WTC11 (cell line): ENCODE measurements around the gene NT5DC1. TPM values are rescaled to one million over a fixed set of nuclear protein-coding genes. Genes with fewer than 3 reads are reported as not detected.

Experiments
- ATAC-seq: fragments of 200-7000 bp; cut with Tn5 transposase; 2 replicates; pipeline ENCODE4 v1.10.0; 2021; ENCODE audit warnings: mild to moderate bottlenecking, moderate library complexity
- CTCF ChIA-PET: fragments of 300-600 bp; sonication (Branson Sonifier 250); formaldehyde crosslinking; loops from one replicate; lab custom pipeline; 2021; ENCODE audit warnings: antibody characterized with exemption; lab: Charles Lee
- POLR2A ChIA-PET: fragments of 350-600 bp; sonication (Branson Sonifier 250); formaldehyde crosslinking; loops from one replicate; lab custom pipeline; 2021; ENCODE audit warnings: antibody characterized with exemption; lab: Charles Lee
- DNase-seq: peaks from one replicate; pipeline ENCODE4 v3.0.0; 2021; ENCODE audit warnings: low spot score
- H3K27ac Mint-ChIP-seq: 2 replicates; pipeline ENCODE4 v1.8.0; 2021; ENCODE audit warnings: mixed read lengths
- H3K27me3 Mint-ChIP-seq: 2 replicates; pipeline ENCODE4 v1.8.0; 2021; ENCODE audit warnings: low read depth, mild to moderate bottlenecking, moderate library complexity, mixed read lengths
- H3K36me3 Mint-ChIP-seq: 2 replicates; pipeline ENCODE4 v1.8.0; 2021; ENCODE audit warnings: mixed read lengths
- H3K4me1 Mint-ChIP-seq: 2 replicates; pipeline ENCODE4 v1.8.0; 2022; ENCODE audit warnings: mixed read lengths
- H3K4me3 Mint-ChIP-seq: 2 replicates; pipeline ENCODE4 v1.8.0; 2021; ENCODE audit warnings: mild to moderate bottlenecking, moderate library complexity, mixed read lengths
- H3K9me3 Mint-ChIP-seq: 2 replicates; pipeline ENCODE4 v1.8.0; 2021; ENCODE audit warnings: mixed read lengths
- CREM ChIP-seq: sonication (generic); formaldehyde crosslinking; IDR thresholded peaks from 2 replicates; pipeline ENCODE4 v1.8.1; 2022; ENCODE audit warnings: mild to moderate bottlenecking, missing genetic modification reagents, moderate library complexity
- ESRRA ChIP-seq: sonication (generic); formaldehyde crosslinking; IDR thresholded peaks from 2 replicates; pipeline ENCODE4 v1.8.1; 2022; ENCODE audit warnings: mild to moderate bottlenecking, missing genetic modification reagents, borderline replicate concordance
- FOXP1 ChIP-seq: sonication (generic); formaldehyde crosslinking; IDR thresholded peaks from 2 replicates; pipeline ENCODE4 v1.8.0; 2022; ENCODE audit warnings: missing genetic modification reagents, mild to moderate bottlenecking, moderate library complexity, borderline replicate concordance
- SMAD3 ChIP-seq: sonication (generic); formaldehyde crosslinking; IDR thresholded peaks from 2 replicates; pipeline ENCODE4 v1.8.0; 2022; ENCODE audit warnings: missing genetic modification reagents, mild to moderate bottlenecking, borderline replicate concordance
- SOX15 ChIP-seq: fragments of 250-450 bp; sonication (Bioruptor Pico); IDR thresholded peaks from 2 replicates; pipeline ENCODE4 v1.9.0; 2021; ENCODE audit warnings: mild to moderate bottlenecking
- STAT6 ChIP-seq: sonication (generic); formaldehyde crosslinking; conservative IDR thresholded peaks from 2 replicates; pipeline ENCODE4 v1.8.1; 2023; ENCODE audit warnings: mild to moderate bottlenecking, low read depth, missing genetic modification reagents, moderate library complexity
- TCF7 ChIP-seq: sonication (generic); formaldehyde crosslinking; IDR thresholded peaks from 2 replicates; pipeline ENCODE4 v1.8.0; 2022; ENCODE audit warnings: mild to moderate bottlenecking, low read depth, missing genetic modification reagents, moderate library complexity
- TP53 ChIP-seq: sonication (generic); formaldehyde crosslinking; IDR thresholded peaks from 2 replicates; pipeline ENCODE4 v1.8.1; 2023; ENCODE audit warnings: mild to moderate bottlenecking, missing genetic modification reagents
- USF2 ChIP-seq: sonication (generic); formaldehyde crosslinking; IDR thresholded peaks from 2 replicates; pipeline ENCODE4 v1.8.1; 2023; ENCODE audit warnings: mild to moderate bottlenecking, missing genetic modification reagents, moderate library complexity
- ZNF263 ChIP-seq: sonication (generic); formaldehyde crosslinking; IDR thresholded peaks from 2 replicates; pipeline ENCODE4 v1.8.1; 2022; ENCODE audit warnings: low read depth, mild to moderate bottlenecking, moderate library complexity, missing genetic modification reagents
- ZNF416 ChIP-seq: fragments of 250-450 bp; sonication (Bioruptor Pico); IDR thresholded peaks from 2 replicates; pipeline ENCODE4 v1.9.0; 2021; ENCODE audit warnings: mild to moderate bottlenecking, inconsistent platforms
- total RNA-seq: library from RNA; stranded (reverse); gene quantifications from 3 replicates; pipeline ENCODE4 v1.2.3, GENCODE V29; 2021
- TF ChIP-seq, protein P1 (sequence below): sonication (generic); formaldehyde crosslinking; IDR thresholded peaks from 2 replicates; pipeline ENCODE4 v1.8.1; 2023; ENCODE audit warnings: mild to moderate bottlenecking, missing genetic modification reagents, borderline replicate concordance
- TF ChIP-seq, protein P2 (sequence below): fragments of 250-450 bp; sonication (Bioruptor Pico); IDR thresholded peaks from 2 replicates; pipeline ENCODE4 v1.9.0; 2021; ENCODE audit warnings: mild to moderate bottlenecking
- TF ChIP-seq, protein P3 (sequence below): sonication (generic); formaldehyde crosslinking; IDR thresholded peaks from 2 replicates; pipeline ENCODE4 v1.8.1; 2022; ENCODE audit warnings: missing genetic modification reagents, borderline replicate concordance
- TF ChIP-seq, protein P4 (sequence below): sonication (generic); formaldehyde crosslinking; IDR thresholded peaks from 2 replicates; pipeline ENCODE4 v1.8.1; 2023; ENCODE audit warnings: mild to moderate bottlenecking, missing genetic modification reagents, moderate library complexity
- TF ChIP-seq, protein P5 (sequence below): sonication (generic); formaldehyde crosslinking; IDR thresholded peaks from 2 replicates; pipeline ENCODE4 v1.8.1; 2023; ENCODE audit warnings: mild to moderate bottlenecking, missing genetic modification reagents
- TF ChIP-seq, protein P6 (sequence below): fragments of 250-450 bp; sonication (Bioruptor Pico); IDR thresholded peaks from 2 replicates; pipeline ENCODE4 v1.9.0; 2021; ENCODE audit warnings: mild to moderate bottlenecking

The NT5DC1 gene
- total RNA-seq, 1 experiment from 2014 or later = 67.9 TPM

DNA sequence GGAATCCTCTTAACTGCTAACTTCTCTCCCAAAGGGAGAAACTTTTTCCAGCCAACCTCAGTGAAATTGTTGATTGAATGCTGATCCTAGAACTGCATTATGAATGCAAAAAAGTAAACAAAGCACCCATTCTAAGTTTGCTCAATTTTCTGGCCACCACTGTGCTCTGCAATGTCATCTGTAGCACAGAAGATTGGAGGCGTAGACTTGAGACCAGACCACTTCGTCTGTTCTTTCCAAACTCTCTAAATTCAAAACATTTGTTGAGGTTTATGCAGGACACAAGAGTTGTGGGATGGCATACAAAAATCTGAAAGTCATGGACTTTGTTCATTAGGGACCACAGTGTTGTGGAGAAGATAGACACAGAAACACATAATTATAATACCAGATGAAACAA is 190.1 kb downstream of the NT5DC1 start (continued):
- TF ChIP-seq, protein P1, sequence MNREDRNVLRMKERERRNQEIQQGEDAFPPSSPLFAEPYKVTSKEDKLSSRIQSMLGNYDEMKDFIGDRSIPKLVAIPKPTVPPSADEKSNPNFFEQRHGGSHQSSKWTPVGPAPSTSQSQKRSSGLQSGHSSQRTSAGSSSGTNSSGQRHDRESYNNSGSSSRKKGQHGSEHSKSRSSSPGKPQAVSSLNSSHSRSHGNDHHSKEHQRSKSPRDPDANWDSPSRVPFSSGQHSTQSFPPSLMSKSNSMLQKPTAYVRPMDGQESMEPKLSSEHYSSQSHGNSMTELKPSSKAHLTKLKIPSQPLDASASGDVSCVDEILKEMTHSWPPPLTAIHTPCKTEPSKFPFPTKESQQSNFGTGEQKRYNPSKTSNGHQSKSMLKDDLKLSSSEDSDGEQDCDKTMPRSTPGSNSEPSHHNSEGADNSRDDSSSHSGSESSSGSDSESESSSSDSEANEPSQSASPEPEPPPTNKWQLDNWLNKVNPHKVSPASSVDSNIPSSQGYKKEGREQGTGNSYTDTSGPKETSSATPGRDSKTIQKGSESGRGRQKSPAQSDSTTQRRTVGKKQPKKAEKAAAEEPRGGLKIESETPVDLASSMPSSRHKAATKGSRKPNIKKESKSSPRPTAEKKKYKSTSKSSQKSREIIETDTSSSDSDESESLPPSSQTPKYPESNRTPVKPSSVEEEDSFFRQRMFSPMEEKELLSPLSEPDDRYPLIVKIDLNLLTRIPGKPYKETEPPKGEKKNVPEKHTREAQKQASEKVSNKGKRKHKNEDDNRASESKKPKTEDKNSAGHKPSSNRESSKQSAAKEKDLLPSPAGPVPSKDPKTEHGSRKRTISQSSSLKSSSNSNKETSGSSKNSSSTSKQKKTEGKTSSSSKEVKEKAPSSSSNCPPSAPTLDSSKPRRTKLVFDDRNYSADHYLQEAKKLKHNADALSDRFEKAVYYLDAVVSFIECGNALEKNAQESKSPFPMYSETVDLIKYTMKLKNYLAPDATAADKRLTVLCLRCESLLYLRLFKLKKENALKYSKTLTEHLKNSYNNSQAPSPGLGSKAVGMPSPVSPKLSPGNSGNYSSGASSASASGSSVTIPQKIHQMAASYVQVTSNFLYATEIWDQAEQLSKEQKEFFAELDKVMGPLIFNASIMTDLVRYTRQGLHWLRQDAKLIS (CRISPR knock-in tag) = no peak
- TF ChIP-seq TP53 (CRISPR knock-in tag) (no peak), CREM (CRISPR knock-in tag) (no peak), USF2 (no peak)
- TF ChIP-seq, protein P2, sequence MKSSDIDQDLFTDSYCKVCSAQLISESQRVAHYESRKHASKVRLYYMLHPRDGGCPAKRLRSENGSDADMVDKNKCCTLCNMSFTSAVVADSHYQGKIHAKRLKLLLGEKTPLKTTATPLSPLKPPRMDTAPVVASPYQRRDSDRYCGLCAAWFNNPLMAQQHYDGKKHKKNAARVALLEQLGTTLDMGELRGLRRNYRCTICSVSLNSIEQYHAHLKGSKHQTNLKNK = no peak

- no peak for DNase-seq
- H3K36me3 Mint-ChIP-seq = no peaks in the 10 kb centered on the region
- no peaks in the 10 kb centered on the region for H3K27me3 Mint-ChIP-seq
- no peak overlapping the region for H3K4me3 Mint-ChIP-seq
- no peaks in the 10 kb centered on the region for H3K9me3 Mint-ChIP-seq
- POLR2A ChIA-PET = no interaction called here
- TF ChIP-seq ZNF263 (CRISPR knock-in tag) = no peak
- TF ChIP-seq, protein P3, sequence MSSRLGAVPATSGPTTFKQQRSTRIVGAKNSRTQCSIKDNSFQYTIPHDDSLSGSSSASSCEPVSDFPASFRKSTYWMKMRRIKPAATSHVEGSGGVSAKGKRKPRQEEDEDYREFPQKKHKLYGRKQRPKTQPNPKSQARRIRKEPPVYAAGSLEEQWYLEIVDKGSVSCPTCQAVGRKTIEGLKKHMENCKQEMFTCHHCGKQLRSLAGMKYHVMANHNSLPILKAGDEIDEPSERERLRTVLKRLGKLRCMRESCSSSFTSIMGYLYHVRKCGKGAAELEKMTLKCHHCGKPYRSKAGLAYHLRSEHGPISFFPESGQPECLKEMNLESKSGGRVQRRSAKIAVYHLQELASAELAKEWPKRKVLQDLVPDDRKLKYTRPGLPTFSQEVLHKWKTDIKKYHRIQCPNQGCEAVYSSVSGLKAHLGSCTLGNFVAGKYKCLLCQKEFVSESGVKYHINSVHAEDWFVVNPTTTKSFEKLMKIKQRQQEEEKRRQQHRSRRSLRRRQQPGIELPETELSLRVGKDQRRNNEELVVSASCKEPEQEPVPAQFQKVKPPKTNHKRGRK (CRISPR knock-in tag) = no peak
- no peak overlapping the region for H3K27ac Mint-ChIP-seq
- H3K4me1 Mint-ChIP-seq = no peaks in the 10 kb centered on the region
- ATAC-seq = no peak
- CTCF ChIA-PET = no interaction called here
Observed at GRCh38 chr6:116291701-116292396, 191.2 kb downstream of the NT5DC1 start.

- POLR2A ChIA-PET = no interaction called here
- Mint-ChIP-seq H3K27ac (no peak overlapping the region), H3K4me3 (no peak overlapping the region), H3K36me3 (no peaks in the 10 kb centered on the region), H3K27me3 (no peaks in the 10 kb centered on the region), H3K4me1 (no peaks in the 10 kb centered on the region), H3K9me3 (peaks cover 3% of the 10 kb centered on the region; the same call in 1 of the 2 replicates)
- ATAC-seq = no peak
- DNase-seq = no peak
- CTCF ChIA-PET = no interaction called here
- TF ChIP-seq, protein P4, sequence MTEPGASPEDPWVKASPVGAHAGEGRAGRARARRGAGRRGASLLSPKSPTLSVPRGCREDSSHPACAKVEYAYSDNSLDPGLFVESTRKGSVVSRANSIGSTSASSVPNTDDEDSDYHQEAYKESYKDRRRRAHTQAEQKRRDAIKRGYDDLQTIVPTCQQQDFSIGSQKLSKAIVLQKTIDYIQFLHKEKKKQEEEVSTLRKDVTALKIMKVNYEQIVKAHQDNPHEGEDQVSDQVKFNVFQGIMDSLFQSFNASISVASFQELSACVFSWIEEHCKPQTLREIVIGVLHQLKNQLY (CRISPR knock-in tag) = no peak
- no peak for TF ChIP-seq TCF7 (CRISPR knock-in tag)
- TF ChIP-seq STAT6 (CRISPR knock-in tag) = no peak
- no peak for TF ChIP-seq ZNF416
- no peak for TF ChIP-seq FOXP1
- no peak for TF ChIP-seq SMAD3 (CRISPR knock-in tag)
- TF ChIP-seq, protein P5, sequence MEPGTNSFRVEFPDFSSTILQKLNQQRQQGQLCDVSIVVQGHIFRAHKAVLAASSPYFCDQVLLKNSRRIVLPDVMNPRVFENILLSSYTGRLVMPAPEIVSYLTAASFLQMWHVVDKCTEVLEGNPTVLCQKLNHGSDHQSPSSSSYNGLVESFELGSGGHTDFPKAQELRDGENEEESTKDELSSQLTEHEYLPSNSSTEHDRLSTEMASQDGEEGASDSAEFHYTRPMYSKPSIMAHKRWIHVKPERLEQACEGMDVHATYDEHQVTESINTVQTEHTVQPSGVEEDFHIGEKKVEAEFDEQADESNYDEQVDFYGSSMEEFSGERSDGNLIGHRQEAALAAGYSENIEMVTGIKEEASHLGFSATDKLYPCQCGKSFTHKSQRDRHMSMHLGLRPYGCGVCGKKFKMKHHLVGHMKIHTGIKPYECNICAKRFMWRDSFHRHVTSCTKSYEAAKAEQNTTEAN (CRISPR knock-in tag) = no peak
- no peak for TF ChIP-seq ESRRA
- no peak for TF ChIP-seq SOX15 (CRISPR knock-in tag)
- TF ChIP-seq, protein P6, sequence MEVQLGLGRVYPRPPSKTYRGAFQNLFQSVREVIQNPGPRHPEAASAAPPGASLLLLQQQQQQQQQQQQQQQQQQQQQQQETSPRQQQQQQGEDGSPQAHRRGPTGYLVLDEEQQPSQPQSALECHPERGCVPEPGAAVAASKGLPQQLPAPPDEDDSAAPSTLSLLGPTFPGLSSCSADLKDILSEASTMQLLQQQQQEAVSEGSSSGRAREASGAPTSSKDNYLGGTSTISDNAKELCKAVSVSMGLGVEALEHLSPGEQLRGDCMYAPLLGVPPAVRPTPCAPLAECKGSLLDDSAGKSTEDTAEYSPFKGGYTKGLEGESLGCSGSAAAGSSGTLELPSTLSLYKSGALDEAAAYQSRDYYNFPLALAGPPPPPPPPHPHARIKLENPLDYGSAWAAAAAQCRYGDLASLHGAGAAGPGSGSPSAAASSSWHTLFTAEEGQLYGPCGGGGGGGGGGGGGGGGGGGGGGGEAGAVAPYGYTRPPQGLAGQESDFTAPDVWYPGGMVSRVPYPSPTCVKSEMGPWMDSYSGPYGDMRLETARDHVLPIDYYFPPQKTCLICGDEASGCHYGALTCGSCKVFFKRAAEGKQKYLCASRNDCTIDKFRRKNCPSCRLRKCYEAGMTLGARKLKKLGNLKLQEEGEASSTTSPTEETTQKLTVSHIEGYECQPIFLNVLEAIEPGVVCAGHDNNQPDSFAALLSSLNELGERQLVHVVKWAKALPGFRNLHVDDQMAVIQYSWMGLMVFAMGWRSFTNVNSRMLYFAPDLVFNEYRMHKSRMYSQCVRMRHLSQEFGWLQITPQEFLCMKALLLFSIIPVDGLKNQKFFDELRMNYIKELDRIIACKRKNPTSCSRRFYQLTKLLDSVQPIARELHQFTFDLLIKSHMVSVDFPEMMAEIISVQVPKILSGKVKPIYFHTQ (CRISPR knock-in tag) = no peak
Observed at GRCh38 chr6:116292553-116292952, 191.9 kb downstream of the NT5DC1 start.
